Measurements from ENCODE around the gene DLX4.

The DLX4 gene

GRCh38 chr17:50015146-50015545 lies 46.2 kb downstream of the DLX4 start:
- Histone ChIP-seq H3K9me3 (ENCODE audit: control insufficient read depth, low read length) (no peaks in the 10 kb centered on the region), H3K4me3 (ENCODE audit: low read depth, low read length) (no peak overlapping the region), H3K27ac (no peak overlapping the region), H2AFZ (no peak overlapping the region), H3K4me2 (ENCODE audit: low read length) (no peak overlapping the region), H3K79me2 (no peaks in the 10 kb centered on the region), H3K9ac (no peak overlapping the region), H3K27me3 (ENCODE audit: control insufficient read depth, insufficient read depth, low read length) (no peaks in the 10 kb centered on the region), H3K36me3 (ENCODE audit: control insufficient read depth, insufficient read depth, low read length) (no peaks in the 10 kb centered on the region), H3K4me1 (no peaks in the 10 kb centered on the region)
- TF ChIP-seq CTCF (IDR thresholded peaks at IDR 0.05) = no peak

DNA sequence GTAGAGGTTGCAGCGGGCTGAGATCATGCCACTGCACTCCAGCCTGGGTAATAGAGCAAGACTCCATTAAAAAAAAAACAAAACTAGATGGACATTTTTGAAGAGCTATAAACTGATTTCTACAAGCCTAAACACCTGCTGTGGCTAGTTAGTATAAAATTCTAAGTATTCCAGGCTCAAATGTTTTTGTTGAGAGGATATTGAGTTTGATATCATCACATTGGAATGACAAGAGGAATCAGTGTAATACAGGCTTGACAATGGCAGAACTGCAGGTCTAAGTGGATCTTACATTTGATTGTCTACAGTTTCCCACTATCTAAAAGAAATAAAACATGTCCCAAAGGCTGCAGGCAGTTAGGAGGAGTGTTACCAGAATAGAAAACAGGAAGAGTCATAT lies 49.9 kb downstream of the DLX4 start:
- Histone ChIP-seq H3K9me3 (ENCODE audit: control insufficient read depth, low read length) (no peaks in the 10 kb centered on the region), H3K27me3 (ENCODE audit: control insufficient read depth, insufficient read depth, low read length) (no peaks in the 10 kb centered on the region), H3K4me2 (ENCODE audit: low read length) (no peak overlapping the region), H3K4me1 (no peaks in the 10 kb centered on the region), H3K36me3 (ENCODE audit: control insufficient read depth, insufficient read depth, low read length) (no peaks in the 10 kb centered on the region), H3K27ac (no peak overlapping the region), H3K9ac (no peak overlapping the region), H3K79me2 (peaks cover 2% of the 10 kb centered on the region), H3K4me3 (ENCODE audit: low read depth, low read length) (no peak overlapping the region), H2AFZ (no peak overlapping the region)
- TF ChIP-seq CTCF (IDR thresholded peaks at IDR 0.05) = no peak

DNA sequence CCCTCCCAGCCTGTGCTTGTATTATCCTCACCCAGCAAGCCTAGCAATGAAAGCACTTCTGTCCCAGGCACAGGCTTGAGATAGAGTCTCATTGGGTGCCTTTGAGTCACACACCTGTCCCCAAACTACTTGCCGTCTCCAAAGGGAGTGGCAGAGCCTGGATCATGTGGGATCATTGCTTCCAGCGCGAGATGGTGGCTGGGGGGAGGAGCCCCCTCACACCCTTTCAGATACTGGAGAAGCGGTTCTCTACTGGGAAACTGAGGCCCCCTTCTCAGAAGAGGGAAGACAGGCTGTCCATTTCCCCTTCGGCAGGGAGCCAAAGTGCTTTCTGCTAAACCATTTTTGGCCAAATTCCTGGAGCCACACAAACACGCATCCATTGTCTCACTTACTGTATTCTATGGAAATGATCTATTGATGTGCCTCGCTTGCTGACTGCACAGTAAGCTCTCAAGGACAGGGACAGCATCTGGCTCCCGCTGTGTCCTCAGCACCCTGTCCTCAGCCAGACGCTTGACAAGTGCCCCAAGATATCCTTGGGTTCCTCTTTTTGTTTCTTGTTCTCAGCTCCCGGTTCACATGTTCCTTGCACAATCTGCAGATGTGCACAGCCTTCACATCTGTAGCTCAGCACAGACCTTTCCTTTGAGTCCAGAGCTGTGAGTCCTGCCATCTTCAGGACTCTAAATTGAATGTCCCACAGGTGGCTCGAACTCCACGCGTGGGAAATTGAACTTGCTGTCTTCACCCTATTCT lies 52.0 kb downstream of the DLX4 start:
- Histone ChIP-seq H3K36me3 (ENCODE audit: control insufficient read depth, insufficient read depth, low read length) (no peaks in the 10 kb centered on the region), H2AFZ (no peak overlapping the region), H3K27ac (no peak overlapping the region), H3K4me1 (no peaks in the 10 kb centered on the region), H3K27me3 (ENCODE audit: control insufficient read depth, insufficient read depth, low read length) (no peaks in the 10 kb centered on the region), H3K79me2 (peaks cover 2% of the 10 kb centered on the region), H3K4me2 (ENCODE audit: low read length) (no peak overlapping the region), H3K4me3 (ENCODE audit: low read depth, low read length) (no peak overlapping the region), H3K9me3 (ENCODE audit: control insufficient read depth, low read length) (no peaks in the 10 kb centered on the region), H3K9ac (no peak overlapping the region)
- TF ChIP-seq CTCF (IDR thresholded peaks at IDR 0.05) = no peak

- Histone ChIP-seq H3K4me2 (ENCODE audit: low read length) (no peak overlapping the region), H3K4me3 (ENCODE audit: low read depth, low read length) (no peak overlapping the region), H3K27me3 (ENCODE audit: control insufficient read depth, insufficient read depth, low read length) (no peaks in the 10 kb centered on the region), H3K4me1 (no peaks in the 10 kb centered on the region), H3K36me3 (ENCODE audit: control insufficient read depth, insufficient read depth, low read length) (no peaks in the 10 kb centered on the region), H3K79me2 (peaks cover 2% of the 10 kb centered on the region), H2AFZ (no peak overlapping the region), H3K9me3 (ENCODE audit: control insufficient read depth, low read length) (no peaks in the 10 kb centered on the region), H3K9ac (no peak overlapping the region), H3K27ac (no peak overlapping the region)
- TF ChIP-seq CTCF (IDR thresholded peaks at IDR 0.05) = no peak
These were observed 52.8 kb downstream of the DLX4 start for GRCh38 chr17:50021681-50022370.
